GM20000 (cell line): ENCODE results near the gene NOSTRIN.

ENCODE experiments used
- DNase-seq: peaks from one replicate; pipeline ENCODE4 v3.0.0; 2012; ENCODE audit warnings: low spot score
- TF ChIP-seq, protein P1 (sequence below): IDR thresholded peaks from 2 replicates; pipeline ENCODE4 v1.5.1; 2012; ENCODE audit warnings: mild to moderate bottlenecking, control low read depth; ENCODE audit errors: extremely low read depth, missing control alignments

Gene NOSTRIN

DNA sequence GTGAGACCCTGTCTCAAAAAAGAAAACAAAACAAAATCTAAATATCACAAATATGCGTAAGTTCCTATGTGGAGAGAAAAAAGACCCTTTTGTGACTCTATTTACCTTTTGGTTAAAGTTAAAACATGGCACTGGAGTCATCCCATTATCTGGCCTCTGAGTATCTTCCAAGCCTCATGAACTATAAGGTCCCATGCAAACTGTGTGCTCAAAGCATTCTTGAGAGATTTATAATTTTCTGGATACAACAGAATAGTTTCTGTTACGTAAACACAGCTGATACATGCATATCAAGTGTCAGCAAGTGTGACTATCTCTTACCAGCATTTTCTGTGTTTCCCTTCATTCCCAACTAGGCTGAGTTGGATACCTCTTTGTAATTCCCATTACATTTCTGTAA, 8.8 kb upstream of the NOSTRIN start:
- TF ChIP-seq, protein P1, sequence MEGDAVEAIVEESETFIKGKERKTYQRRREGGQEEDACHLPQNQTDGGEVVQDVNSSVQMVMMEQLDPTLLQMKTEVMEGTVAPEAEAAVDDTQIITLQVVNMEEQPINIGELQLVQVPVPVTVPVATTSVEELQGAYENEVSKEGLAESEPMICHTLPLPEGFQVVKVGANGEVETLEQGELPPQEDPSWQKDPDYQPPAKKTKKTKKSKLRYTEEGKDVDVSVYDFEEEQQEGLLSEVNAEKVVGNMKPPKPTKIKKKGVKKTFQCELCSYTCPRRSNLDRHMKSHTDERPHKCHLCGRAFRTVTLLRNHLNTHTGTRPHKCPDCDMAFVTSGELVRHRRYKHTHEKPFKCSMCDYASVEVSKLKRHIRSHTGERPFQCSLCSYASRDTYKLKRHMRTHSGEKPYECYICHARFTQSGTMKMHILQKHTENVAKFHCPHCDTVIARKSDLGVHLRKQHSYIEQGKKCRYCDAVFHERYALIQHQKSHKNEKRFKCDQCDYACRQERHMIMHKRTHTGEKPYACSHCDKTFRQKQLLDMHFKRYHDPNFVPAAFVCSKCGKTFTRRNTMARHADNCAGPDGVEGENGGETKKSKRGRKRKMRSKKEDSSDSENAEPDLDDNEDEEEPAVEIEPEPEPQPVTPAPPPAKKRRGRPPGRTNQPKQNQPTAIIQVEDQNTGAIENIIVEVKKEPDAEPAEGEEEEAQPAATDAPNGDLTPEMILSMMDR, result no peak
- DNase-seq, result no peak

DNA sequence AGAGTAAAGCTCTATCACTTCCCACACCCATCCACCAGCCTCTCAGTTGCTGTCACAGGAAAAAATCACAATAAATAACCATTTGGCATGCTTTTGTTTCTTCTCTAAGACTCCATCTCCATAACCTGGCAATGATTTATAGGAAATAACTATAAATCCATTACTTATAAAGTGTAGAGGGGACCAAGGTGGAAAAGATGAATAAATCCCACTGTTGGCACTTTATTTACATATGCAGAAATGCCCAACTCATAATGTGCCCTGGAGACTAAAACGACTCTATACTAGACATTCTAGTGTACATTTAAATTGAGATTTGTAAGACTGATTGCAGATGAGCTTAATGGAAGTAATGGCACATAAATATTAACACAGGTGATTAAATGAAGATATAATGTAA, 7.5 kb upstream of the NOSTRIN start:
- no peak for DNase-seq
- TF ChIP-seq, protein P1, result no peak

DNA sequence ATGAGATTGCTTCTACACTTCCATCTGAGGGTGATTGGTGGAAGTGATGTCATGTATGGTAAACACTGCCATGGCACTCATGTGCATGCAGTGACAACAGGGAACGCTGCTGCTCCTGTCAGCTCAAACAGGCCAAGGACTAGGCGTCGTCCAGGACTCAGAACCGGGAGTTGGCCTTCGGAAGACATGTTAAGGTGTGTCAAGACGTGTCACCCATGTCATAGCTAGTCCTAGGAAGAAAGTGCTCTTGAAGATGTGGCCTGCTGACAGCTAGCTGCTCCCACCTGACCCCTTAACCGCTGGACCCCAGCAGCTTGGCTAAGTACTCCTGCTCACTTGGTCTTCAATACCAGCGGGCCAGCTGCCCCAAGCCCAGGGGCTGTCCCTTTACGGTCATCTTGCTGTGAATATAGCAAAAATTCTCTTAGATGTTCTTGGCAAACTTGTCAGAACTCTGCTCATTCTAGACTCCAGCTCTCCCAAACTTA, 6.3 kb upstream of the NOSTRIN start:
- TF ChIP-seq, protein P1, result no peak

GRCh38 chr2:168796583-168797285, 5.7 kb upstream of the NOSTRIN start:
- DNase-seq, result no peak
- TF ChIP-seq, protein P1, result no peak

More for the DNA sequence above, 6.3 kb upstream of the NOSTRIN start:
- no peak for DNase-seq

DNA sequence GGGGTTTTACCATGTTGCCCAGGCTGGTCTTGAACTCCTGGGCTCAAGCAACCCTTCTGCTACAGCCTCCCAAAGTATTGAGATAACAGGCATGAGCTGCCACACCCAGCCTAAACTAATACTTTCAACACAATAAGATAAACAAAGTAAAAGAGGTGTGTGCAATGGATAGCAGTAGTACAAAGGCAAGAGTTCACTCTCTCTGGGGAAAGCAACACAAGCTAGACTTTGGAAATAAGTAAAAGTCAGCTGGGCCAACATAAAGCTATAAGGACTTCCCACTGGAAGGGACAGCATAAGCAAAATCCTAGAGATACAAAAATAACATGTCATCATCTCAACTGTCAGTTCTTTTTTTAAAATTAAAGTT, 5.2 kb upstream of the NOSTRIN start:
- TF ChIP-seq, protein P1, result no peak
- no peak for DNase-seq

- TF ChIP-seq, protein P1, result no peak
- no peak for DNase-seq
These were observed 4.2 kb upstream of the NOSTRIN start for GRCh38 chr2:168798076-168798887.

DNA sequence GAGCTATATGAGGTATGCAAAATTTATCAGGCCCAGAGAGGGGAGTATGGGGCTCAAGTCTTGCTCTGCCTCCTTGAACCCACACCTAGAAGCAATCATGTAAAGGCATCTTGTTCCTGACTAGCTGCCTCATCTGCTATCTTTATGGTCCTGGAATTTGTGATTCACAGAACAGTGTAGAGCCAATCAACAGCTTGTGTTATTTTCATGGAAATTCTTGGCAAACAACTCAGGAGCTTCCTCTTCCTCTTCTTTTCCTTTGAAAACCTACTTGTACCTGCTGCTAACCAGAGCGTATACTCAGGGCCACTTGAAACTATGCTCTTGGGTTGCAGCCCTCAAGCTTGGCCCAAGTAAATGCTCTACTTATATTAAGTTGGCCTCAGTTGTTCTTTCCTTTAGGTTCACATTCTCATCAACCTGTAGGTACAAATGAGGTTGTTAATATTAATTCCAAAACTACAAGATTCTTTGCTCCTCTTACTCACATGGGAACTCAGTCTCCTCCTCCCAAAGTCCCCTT, 3.5 kb upstream of the NOSTRIN start:
- DNase-seq, result no peak
- TF ChIP-seq, protein P1, result no peak
